Body of pancreas (tissue), 4 donors: ENCODE measurements around the gene RIT2. TPM values are rescaled to one million over a fixed set of nuclear protein-coding genes. Genes with fewer than 3 reads are reported as not detected.

ENCODE experiments used
- ATAC-seq: fragments of 150-250 bp; one replicate; pipeline ENCODE4 v1.9.1; 2016
- DNase-seq, 4 donors: peaks; one replicate each; pipeline ENCODE4 v3.0.0-alpha.2; 2019
- H3K27ac ChIP-seq, 4 donors: fragments of 200-600 bp; sonication (generic); 1 replicate in 3 of 4; 2 replicates in 1 of 4; pipeline versions ENCODE4 v1.5.1 to v1.6.1; 2016 to 2019; ENCODE audit warnings: mild to moderate bottlenecking in 1 of 4, mixed read lengths in 1 of 4, moderate library complexity in 1 of 4
- H3K27me3 ChIP-seq, 2 donors: fragments of 200-600 bp; sonication (generic); one replicate each; pipeline ENCODE4 v1.6.0; 2016; ENCODE audit warnings: mild to moderate bottlenecking in 1 of 2
- H3K36me3 ChIP-seq, 2 donors: fragments of 200-600 bp; sonication (generic); replicated peaks in 1 of 2; 2 replicates each; pipeline ENCODE4 v1.5.1; 2016; ENCODE audit warnings: low read depth in 2 of 2; ENCODE audit not compliant: insufficient read depth in 1 of 2
- H3K4me1 ChIP-seq: fragments of 200-600 bp; sonication (generic); one replicate; pipeline ENCODE4 v1.6.0; 2016
- H3K4me3 ChIP-seq, 2 donors: fragments of 200-600 bp; sonication (generic); 1 replicate in 1 of 2; 2 replicates in 1 of 2; pipeline ENCODE4 v1.5.1; 2016 to 2019
- H3K9me3 ChIP-seq, 3 donors: fragments of 200-600 bp; sonication (generic); 1 replicate in 2 of 3; 2 replicates in 1 of 3; pipeline ENCODE4 v1.5.1; 2016
- POLR2A ChIP-seq, 3 donors: fragments of 450-650 bp; IDR thresholded peaks; one replicate each; pipeline ENCODE4 v1.6.1; 2016; ENCODE audit warnings: antibody characterized with exemption in 3 of 3, mild to moderate bottlenecking in 2 of 3
- WGBS, 2 donors: methylation state at CpG; one replicate each; pipeline ENCODE4 v1.1.5; 2017; 5-methylcytosine and 5-hydroxymethylcytosine counted together
- intact Hi-C: fragments of 100-400 bp; cut with DNase I; formaldehyde crosslinking; loops from one replicate; pipeline ENCODE4 v1.15.1; 2023
- total RNA-seq, 2 donors: library from RNA; depleted of rRNA; stranded (reverse); fragments of >200 nt; gene quantifications; one replicate each; pipeline ENCODE4 v1.1.0, GENCODE V29; 2016
- TF ChIP-seq, protein P1 (sequence below), 7 experiments: fragments of 450-650 bp in 4 of 7; fragments of 200-600 bp in 3 of 7; sonication (generic) in 3 of 7; IDR thresholded peaks; one replicate each; pipeline ENCODE4 v1.5.1; 2016 to 2019; ENCODE audit warnings: antibody characterized with exemption in 7 of 7

RIT2 gene
- total RNA-seq, 2 donors from 2014 or later, result not detected

DNA sequence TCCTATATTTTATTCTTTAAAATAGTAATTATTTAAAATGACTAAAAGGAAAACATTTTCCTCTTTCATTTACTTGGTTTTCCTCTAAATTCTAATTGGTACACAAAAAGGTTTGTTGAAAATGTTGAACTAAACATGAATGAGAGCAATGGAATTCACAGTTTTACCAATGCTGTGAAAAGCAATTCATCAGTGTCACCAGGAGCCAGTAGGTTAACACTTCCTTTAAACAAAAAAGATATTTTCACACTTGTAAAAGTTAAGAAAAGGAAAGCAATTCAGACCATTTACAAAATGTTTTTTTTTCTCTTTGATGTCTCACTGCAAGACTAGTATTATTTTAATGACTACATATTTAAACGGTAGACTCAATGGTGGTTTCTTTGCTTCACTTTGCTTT is 341.6 kb downstream of the RIT2 start:
- ATAC-seq (no peak), DNase-seq (no peak)
- H3K27me3 ChIP-seq, result no peaks in the 10 kb centered on the region
- H3K27ac ChIP-seq, result no peak overlapping the region
- no peaks in the 10 kb centered on the region for H3K36me3 ChIP-seq
- no peaks in the 10 kb centered on the region for H3K4me1 ChIP-seq
- H3K9me3 ChIP-seq, result no peaks in the 10 kb centered on the region
- intact Hi-C loops, result no loop called here
- no peak overlapping the region for H3K4me3 ChIP-seq
- TF ChIP-seq, protein P1, sequence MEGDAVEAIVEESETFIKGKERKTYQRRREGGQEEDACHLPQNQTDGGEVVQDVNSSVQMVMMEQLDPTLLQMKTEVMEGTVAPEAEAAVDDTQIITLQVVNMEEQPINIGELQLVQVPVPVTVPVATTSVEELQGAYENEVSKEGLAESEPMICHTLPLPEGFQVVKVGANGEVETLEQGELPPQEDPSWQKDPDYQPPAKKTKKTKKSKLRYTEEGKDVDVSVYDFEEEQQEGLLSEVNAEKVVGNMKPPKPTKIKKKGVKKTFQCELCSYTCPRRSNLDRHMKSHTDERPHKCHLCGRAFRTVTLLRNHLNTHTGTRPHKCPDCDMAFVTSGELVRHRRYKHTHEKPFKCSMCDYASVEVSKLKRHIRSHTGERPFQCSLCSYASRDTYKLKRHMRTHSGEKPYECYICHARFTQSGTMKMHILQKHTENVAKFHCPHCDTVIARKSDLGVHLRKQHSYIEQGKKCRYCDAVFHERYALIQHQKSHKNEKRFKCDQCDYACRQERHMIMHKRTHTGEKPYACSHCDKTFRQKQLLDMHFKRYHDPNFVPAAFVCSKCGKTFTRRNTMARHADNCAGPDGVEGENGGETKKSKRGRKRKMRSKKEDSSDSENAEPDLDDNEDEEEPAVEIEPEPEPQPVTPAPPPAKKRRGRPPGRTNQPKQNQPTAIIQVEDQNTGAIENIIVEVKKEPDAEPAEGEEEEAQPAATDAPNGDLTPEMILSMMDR (IDR thresholded peaks at IDR 0.05), result no peak
- TF ChIP-seq POLR2A (IDR thresholded peaks at IDR 0.05), result no peak
- WGBS, 2 donors, result 3% methylated on average over 1 of the region's 1 CpG

DNA sequence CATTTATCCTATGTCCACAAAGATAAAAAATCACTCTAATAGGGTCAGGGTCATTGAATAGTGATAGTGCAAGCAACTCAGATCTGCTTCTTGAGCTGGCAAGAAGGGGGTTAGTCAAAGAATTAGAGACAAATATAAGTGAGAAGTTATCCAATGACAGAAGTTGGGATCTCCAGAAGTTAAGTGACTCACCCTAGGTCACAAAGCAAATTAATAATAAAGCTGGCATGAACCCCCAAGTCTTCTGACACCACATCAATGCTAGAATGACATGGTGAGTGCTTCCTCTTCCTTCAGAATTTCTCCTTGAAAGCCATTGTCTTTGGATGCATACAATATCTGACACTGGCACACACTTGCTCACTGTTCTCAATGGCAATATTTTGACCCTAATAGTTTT is 343.5 kb downstream of the RIT2 start:
- ATAC-seq, result no peak
- no peaks in the 10 kb centered on the region for H3K4me1 ChIP-seq
- H3K36me3 ChIP-seq, result no peaks in the 10 kb centered on the region
- DNase-seq, result no peak
- H3K9me3 ChIP-seq, result no peaks in the 10 kb centered on the region
- no peak overlapping the region for H3K27ac ChIP-seq
- no peak overlapping the region for H3K4me3 ChIP-seq
- intact Hi-C loops, result no loop called here
- TF ChIP-seq, protein P1 (IDR thresholded peaks at IDR 0.05), result no peak
- no peak for TF ChIP-seq POLR2A (IDR thresholded peaks at IDR 0.05)
- no peaks in the 10 kb centered on the region for H3K27me3 ChIP-seq

DNA sequence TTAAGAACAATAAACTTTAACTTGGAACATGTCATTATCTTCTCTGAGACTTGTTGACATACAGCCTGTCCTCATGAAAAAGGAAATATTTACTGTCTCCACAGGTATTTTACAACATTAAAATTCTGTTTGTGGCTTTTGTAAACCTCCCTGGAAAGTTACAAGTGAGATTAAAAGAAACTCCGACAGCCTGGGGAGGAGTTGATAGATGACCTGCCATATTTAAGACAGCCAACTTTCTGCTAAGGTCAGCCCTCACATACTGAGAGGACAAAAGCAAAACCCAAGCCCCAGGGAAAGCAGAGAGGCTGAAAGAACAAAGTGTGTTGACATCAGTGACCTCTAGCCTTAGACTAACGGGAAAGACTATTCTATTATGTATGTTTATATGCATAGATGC is 350.2 kb downstream of the RIT2 start:
- no peak overlapping the region for H3K27ac ChIP-seq
- 23 to 34% methylated on average over 2 of the region's 2 CpGs for WGBS, 2 donors
- no peak for TF ChIP-seq POLR2A (IDR thresholded peaks at IDR 0.05)
- TF ChIP-seq, protein P1 (IDR thresholded peaks at IDR 0.05), result no peak
- intact Hi-C loops, result no loop called here
- H3K9me3 ChIP-seq, result no peaks in the 10 kb centered on the region
- H3K36me3 ChIP-seq, result no peaks in the 10 kb centered on the region
- DNase-seq, result no peak
- no peaks in the 10 kb centered on the region for H3K27me3 ChIP-seq
- H3K4me3 ChIP-seq, result no peak overlapping the region
- no peaks in the 10 kb centered on the region for H3K4me1 ChIP-seq
- ATAC-seq, result no peak

DNA sequence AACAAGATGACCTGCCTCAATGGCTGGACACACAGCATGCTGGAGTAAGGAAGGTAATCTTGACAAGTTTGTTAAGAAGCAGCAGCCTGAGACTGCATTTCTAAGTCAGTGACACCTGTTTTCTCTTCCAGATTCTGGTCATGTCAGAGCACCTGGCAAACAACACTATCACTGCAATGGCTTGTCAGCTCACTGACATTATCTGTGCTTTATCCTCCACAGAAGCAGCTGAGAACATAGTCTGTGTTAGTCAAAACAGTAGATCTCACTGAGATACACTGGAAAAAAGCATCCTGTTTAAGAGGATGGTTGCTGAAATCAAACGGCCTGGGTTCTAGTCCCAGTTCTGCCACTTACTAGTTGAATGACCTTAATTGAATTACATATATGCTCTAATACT is 355.2 kb downstream of the RIT2 start:
- Histone ChIP-seq H3K27me3 (no peaks in the 10 kb centered on the region), H3K4me3 (no peak overlapping the region), H3K36me3 (no peaks in the 10 kb centered on the region), H3K4me1 (no peaks in the 10 kb centered on the region), H3K27ac (no peak overlapping the region), H3K9me3 (no peaks in the 10 kb centered on the region)
- TF ChIP-seq POLR2A (IDR thresholded peaks at IDR 0.05), result no peak
- TF ChIP-seq, protein P1 (IDR thresholded peaks at IDR 0.05), result no peak
- ATAC-seq (no peak), DNase-seq (no peak)
- intact Hi-C loops, result no loop called here
- 10 to 18% methylated on average over 1 of the region's 1 CpG for WGBS, 2 donors

DNA sequence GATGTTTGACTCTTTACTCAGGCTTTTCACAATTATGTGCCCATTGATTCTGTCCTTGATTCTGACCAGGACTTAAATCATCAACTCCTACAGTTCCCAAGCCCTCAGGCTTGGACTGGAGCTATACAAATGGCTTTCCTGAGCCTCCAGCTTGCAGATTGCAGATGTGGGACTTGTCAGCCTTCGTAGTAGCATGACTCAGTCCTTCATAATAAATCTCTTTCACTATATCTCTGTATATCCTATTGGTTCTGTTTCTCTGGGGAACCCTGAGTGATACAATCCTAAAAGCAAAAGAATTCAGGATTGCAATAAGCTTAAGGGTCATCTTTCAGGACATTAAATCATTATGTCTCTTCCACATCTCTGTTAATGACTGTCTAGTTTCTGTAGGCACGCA is 356.6 kb downstream of the RIT2 start:
- 50 to 63% methylated on average over 2 of the region's 2 CpGs for whole genome bisulfite sequencing, 2 donors
- TF ChIP-seq, protein P1 (IDR thresholded peaks at IDR 0.05), result no peak
- no peak for TF ChIP-seq POLR2A (IDR thresholded peaks at IDR 0.05)
- intact Hi-C loops, result no loop called here
- Histone ChIP-seq H3K36me3 (no peaks in the 10 kb centered on the region), H3K4me3 (no peak overlapping the region), H3K27ac (no peak overlapping the region), H3K9me3 (no peaks in the 10 kb centered on the region), H3K4me1 (no peaks in the 10 kb centered on the region), H3K27me3 (no peaks in the 10 kb centered on the region)
- DNase-seq (no peak), ATAC-seq (no peak)
